Measurements from ENCODE around the gene FHAD1. TPM values are rescaled to one million over a fixed set of nuclear protein-coding genes. Genes with fewer than 3 reads are reported as not detected.

The FHAD1 gene
- total RNA-seq, 1 experiment from 2014 or later: 2.0 TPM

GRCh38 chr1:15236746-15237145 is 10.3 kb upstream of the FHAD1 start:
- CTCF ChIA-PET: no interaction called here
- H3K4me3 ChIP-seq (ENCODE audit: low read depth, low read length, poor library complexity, severe bottlenecking): no peak overlapping the region
- no peaks in the 10 kb centered on the region for H3K4me1 ChIP-seq (ENCODE audit: insufficient read depth, low read length, poor library complexity, severe bottlenecking)
- no TSS peak for BruUV-seq (replicated peaks)
- POLR2A ChIA-PET (ENCODE audit: low non-redundant PET): no interaction called here
- H3K9me3 ChIP-seq (ENCODE audit: low read depth, low read length, poor library complexity, severe bottlenecking): no peaks in the 10 kb centered on the region
- TF ChIP-seq EZH2 (IDR thresholded peaks at IDR 0.05; ENCODE audit: borderline replicate concordance, low read depth, low read length, poor library complexity, severe bottlenecking): no peak
- no peak for TF ChIP-seq CTCF (conservative IDR thresholded peaks at IDR 0.05; ENCODE audit: low read depth, low read length)
- no peak overlapping the region for H3K27ac ChIP-seq (ENCODE audit: low read depth, low read length, poor library complexity, severe bottlenecking)
- no peaks in the 10 kb centered on the region for H3K36me3 ChIP-seq (ENCODE audit: insufficient read depth, low read length, poor library complexity, severe bottlenecking)
- intact Hi-C loops (cut with micrococcal nuclease; ENCODE audit: unreplicated experiment): no loop called here
- DNase-seq (ENCODE audit: low spot score): no peak
- no peaks in the 10 kb centered on the region for H3K27me3 ChIP-seq (replicated peaks; ENCODE audit: insufficient read depth, low read depth, low read length, poor library complexity)

DNA sequence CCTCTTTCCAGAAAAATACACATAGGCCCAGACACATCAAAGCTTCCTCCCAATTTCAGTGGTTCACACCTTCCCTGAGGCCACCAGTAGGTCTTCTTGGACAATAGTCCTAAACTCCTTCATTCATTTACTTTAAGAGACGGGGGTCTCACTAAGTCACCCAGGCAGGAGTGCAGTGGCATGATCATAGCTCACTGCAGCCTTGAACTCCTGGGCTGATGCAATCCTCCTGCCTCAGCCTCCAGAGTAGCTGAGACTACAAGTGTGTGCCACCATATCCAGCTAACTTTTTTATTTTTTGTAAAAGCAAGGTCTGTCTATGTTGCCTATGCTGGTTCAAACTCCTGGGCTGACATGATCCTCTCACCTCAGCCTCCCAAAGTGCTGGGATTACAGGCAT is 8.2 kb upstream of the FHAD1 start:
- TF ChIP-seq EZH2 (IDR thresholded peaks at IDR 0.05; ENCODE audit: borderline replicate concordance, low read depth, low read length, poor library complexity, severe bottlenecking) (no peak), CTCF (conservative IDR thresholded peaks at IDR 0.05; ENCODE audit: low read depth, low read length) (no peak)
- Histone ChIP-seq H3K36me3 (ENCODE audit: insufficient read depth, low read length, poor library complexity, severe bottlenecking) (no peaks in the 10 kb centered on the region), H3K27ac (ENCODE audit: low read depth, low read length, poor library complexity, severe bottlenecking) (no peak overlapping the region), H3K4me1 (ENCODE audit: insufficient read depth, low read length, poor library complexity, severe bottlenecking) (no peaks in the 10 kb centered on the region), H3K4me3 (ENCODE audit: low read depth, low read length, poor library complexity, severe bottlenecking) (no peak overlapping the region), H3K9me3 (ENCODE audit: low read depth, low read length, poor library complexity, severe bottlenecking) (no peaks in the 10 kb centered on the region), H3K27me3 (replicated peaks; ENCODE audit: insufficient read depth, low read depth, low read length, poor library complexity) (no peaks in the 10 kb centered on the region)
- ChIA-PET CTCF (no interaction called here), POLR2A (ENCODE audit: low non-redundant PET) (interaction anchor here (0.8 kb wide), 1 partner anchor 1661 kb away, joined by 3 read pairs; no protein-coding TSS in a partner anchor)
- intact Hi-C loops (cut with micrococcal nuclease; ENCODE audit: unreplicated experiment): no loop called here
- BruUV-seq (replicated peaks): no TSS peak
- no peak for DNase-seq (ENCODE audit: low spot score)

DNA sequence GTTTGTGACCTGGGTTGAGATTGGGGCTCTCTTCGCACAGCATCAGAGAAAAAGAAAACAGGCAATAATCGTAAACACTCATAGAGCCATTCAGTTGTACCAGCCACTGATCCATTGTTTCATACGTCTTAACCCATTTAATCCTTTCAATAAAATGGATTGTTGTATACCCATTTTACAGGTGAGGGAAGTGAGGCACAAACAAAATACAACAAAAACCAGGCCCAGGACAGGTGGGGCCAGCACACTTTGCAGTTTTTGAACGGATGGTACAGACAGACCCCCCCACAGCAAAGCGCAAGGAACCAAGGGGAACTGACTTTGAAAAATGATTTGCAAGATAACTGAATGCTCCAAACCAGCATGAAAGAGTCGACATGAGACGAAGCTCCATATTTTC is 4.3 kb upstream of the FHAD1 start:
- DNase-seq (ENCODE audit: low spot score): no peak
- ChIA-PET CTCF (no interaction called here), POLR2A (ENCODE audit: low non-redundant PET) (no interaction called here)
- Histone ChIP-seq H3K27ac (ENCODE audit: low read depth, low read length, poor library complexity, severe bottlenecking) (no peak overlapping the region), H3K9me3 (ENCODE audit: low read depth, low read length, poor library complexity, severe bottlenecking) (no peaks in the 10 kb centered on the region), H3K36me3 (ENCODE audit: insufficient read depth, low read length, poor library complexity, severe bottlenecking) (no peaks in the 10 kb centered on the region), H3K4me1 (ENCODE audit: insufficient read depth, low read length, poor library complexity, severe bottlenecking) (no peaks in the 10 kb centered on the region), H3K4me3 (ENCODE audit: low read depth, low read length, poor library complexity, severe bottlenecking) (no peak overlapping the region), H3K27me3 (replicated peaks; ENCODE audit: insufficient read depth, low read depth, low read length, poor library complexity) (no peaks in the 10 kb centered on the region)
- intact Hi-C loops (cut with micrococcal nuclease; ENCODE audit: unreplicated experiment): no loop called here
- BruUV-seq (replicated peaks): no TSS peak
- TF ChIP-seq EZH2 (IDR thresholded peaks at IDR 0.05; ENCODE audit: borderline replicate concordance, low read depth, low read length, poor library complexity, severe bottlenecking) (no peak), CTCF (conservative IDR thresholded peaks at IDR 0.05; ENCODE audit: low read depth, low read length) (no peak)
